ENCODE measurements around the gene RYR3.
"Not testable (repeated sequence)": the region's sequence is repeated elsewhere in the genome, so short reads cannot be mapped to it uniquely, and the experiment has no call there.

The RYR3 gene

GRCh38 chr15:33598382-33598781 is 287.6 kb downstream of the RYR3 start:
- not testable (repeated sequence) for DNase-seq

DNA sequence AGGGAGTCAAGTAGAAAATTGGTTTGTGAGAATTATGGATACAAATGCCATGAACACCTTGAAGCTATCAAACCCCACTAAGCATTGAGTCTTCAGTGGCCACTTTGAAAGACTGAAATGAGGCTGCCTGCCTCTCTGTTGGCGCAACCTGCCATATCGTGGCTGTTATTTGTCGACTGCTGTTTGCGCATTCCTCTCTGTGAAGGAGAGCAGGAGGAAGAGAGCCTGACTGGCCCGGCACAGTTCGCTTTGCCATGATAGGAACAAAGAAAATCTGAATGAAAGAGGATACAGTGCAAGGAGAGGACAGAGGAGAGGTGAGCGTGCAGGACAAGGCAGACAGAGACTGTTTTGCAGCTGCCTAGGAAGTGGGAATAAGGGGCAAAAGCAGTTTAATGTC is 289.4 kb downstream of the RYR3 start:
- no peak for DNase-seq

- no peak for DNase-seq
Observed at GRCh38 chr15:33601461-33601860, 290.7 kb downstream of the RYR3 start.

DNA sequence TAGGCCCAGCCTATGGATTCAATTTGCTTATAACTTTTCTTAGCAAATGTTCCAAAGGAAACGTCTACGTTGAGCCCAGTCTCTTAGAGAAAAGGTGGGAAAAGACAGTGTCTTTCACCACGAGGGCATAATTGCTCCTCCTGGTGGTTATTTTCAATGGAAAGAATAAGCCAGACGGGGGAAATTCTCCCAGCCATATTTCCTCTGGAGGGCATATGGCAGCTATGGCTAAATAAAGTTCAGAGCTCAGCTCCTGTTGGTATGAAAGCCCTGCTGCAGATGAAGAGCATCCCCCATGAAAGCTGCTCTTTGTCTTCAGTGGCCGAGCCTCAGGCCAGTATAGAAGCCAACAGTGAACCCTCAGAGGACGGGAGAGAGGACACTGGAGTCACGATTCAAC is 297.9 kb downstream of the RYR3 start:
- DNase-seq: no peak

DNA sequence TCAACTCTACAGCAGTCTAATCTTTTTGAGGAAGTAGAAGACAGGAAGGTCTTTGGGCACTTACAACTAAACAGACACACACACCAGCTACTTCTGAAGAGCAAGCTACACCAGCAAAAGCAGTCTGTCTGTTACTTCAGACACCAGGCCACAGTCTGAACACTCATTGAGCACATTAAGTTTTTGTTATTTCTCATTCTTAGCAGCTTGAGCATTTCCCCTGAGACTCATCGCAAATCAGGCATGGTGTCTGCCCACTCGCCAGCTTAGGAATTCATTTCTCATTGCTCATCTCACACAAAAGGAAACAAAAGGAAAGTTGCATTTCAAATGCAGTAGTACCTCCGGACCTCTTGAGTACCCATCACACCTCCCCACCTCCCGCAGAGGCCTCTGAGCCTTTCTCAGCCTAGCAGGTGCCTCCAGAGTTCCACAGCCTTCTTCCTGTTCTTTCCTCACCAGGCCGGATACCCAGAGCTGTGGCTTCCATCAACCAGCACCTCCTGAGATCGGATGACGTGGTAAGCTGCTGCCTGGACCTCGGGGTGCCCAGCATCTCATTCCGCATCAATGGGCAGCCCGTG is 302.0 kb downstream of the RYR3 start:
- no peak for DNase-seq

DNA sequence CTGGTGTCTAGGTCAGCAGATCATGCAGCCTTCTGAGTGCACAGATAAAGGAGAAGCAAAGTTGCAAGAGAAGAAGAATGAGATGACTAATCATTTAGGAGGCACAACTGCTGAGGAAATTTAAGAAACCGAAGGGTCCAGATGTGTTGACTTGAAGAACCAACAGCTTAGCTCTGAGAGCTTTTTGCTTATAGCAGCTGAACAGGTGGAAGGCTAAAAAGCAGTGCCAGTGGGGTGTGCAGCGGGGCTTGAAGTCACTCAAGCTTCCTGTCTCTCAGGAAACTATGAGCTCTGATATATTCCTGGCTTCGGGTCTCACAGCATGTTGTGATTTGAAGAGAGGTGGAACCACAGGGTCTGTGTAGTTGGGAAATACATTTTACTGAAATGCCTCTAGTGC is 305.7 kb downstream of the RYR3 start:
- no peak for DNase-seq

- no peak for DNase-seq
Observed at GRCh38 chr15:33618350-33618749, 307.6 kb downstream of the RYR3 start.

GRCh38 chr15:33621141-33621540 is 310.4 kb downstream of the RYR3 start:
- no peak for DNase-seq

- no peak for DNase-seq
Observed at GRCh38 chr15:33623010-33623409, 312.2 kb downstream of the RYR3 start.

DNA sequence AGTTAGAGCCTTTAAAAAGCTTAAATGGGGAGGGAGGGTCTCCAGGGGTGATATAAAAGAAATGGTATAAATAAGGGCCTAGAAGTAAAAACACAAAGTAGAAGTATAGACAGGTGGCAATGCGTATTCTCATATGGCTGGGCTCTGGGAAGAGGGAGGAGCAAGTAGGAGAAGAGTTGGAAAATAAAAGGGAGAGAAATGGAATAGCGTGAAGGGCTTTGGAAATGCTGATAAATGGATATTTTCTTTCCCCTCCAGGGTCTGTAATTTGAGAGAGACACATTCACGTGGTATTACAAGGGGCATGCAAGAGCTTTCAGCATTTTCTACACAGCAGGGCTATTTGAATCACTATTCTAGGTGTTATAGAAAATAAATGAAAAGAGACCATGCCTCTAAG is 313.7 kb downstream of the RYR3 start:
- DNase-seq: no peak

- no peak for DNase-seq
Observed at GRCh38 chr15:33629647-33630046, 318.9 kb downstream of the RYR3 start.

DNA sequence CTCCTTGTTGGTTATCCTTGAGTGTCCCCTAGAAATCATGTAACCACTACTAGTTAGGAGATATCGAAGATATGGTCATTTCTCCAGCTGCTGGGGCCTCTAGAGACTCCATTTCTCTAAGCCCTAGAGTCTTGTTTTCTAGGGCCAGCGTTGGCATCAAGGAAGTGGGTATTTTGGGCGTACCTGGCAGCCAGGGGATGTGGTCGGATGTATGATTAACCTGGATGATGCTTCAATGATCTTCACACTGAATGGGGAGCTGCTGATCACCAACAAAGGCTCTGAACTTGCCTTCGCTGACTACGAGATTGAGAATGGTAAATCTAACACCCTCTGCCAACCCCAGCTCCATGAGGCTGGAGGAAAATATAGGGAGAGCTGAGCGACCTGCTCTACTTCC is 325.5 kb downstream of the RYR3 start:
- no peak for DNase-seq

- no peak for DNase-seq
Observed at GRCh38 chr15:33636958-33637357, 326.2 kb downstream of the RYR3 start.

DNA sequence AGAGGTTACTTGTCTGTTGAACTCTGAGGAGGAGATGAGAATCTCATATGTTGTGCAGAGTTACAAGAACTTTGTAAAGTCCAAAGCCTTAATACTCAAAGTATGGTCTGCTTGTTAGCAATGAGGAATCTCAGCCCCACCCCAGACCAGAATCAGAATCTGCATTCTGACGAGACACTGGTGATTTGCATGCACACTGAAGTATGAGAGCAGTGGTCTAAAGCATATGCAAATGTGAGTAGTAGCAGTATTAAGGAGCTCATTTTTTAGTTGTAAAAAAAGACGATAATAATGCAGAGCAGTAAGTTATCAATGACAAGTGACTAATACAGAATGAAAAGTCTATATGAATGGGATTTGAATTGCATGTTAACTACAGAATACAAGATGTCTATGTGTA is 327.7 kb downstream of the RYR3 start:
- DNase-seq: no peak

DNA sequence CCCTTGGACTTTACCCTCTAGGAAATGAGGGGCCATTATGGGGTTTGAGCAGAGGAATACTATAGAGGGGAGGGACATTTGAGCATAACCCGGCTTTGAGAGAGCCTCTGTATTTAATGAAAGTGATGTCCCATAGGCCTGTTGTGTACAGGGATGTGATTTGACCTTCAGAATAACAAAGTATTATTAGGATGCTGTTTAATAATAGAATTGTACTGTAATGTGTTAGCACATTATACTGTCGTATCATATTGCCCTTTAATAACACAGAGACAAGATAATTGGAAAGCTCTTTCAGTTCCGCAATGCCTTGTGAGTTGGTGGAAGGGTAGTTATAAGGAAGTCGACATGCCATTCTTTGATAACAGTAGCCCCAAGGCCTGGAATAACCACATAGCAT is 328.3 kb downstream of the RYR3 start:
- no peak for DNase-seq

GRCh38 chr15:33639456-33639855 is 328.7 kb downstream of the RYR3 start:
- no peak for DNase-seq

DNA sequence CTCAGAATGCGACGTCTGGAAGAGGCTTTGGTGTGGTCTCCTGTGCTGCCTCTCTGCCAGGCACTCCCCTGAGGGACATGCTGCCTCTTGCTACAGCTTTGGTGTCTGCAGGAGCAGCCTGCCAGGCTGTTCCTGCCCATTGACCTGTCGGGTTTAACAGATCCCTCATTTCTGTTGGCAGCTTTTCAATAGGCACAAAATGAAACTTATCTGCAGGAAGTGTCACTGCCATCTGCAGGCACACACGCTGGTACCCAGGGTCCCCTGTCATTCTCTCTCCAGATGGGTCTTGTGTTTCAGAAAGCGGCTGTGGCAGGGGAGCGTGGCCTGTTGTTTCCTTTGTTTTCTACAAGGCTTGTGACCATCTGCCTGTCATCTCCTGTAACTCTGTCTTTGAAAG is 329.2 kb downstream of the RYR3 start:
- DNase-seq: no peak

GRCh38 chr15:33641069-33641468 is 330.3 kb downstream of the RYR3 start:
- no peak for DNase-seq

- DNase-seq: no peak
Observed at GRCh38 chr15:33644304-33644703, 333.5 kb downstream of the RYR3 start.

DNA sequence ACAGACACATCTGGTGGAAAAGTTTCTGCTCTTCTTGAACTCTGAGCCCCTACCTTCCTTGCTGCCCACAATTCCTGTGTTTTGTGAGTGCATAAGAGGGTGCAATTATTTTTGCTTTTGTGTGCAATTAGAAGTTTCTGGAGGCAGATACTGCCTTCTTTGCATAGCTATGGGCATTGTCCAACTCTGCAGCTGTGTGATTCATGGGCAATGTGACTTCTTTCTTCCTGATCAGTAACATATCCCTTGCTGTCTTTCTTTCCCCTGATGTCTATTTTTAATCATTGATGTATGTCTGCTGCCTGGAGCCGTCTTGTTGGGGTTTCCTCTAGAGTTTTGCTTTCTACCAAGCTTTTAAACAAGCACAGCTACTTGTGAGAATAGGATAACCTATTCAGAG is 336.0 kb downstream of the RYR3 start:
- DNase-seq: no peak

- DNase-seq: no peak
Observed at GRCh38 chr15:33649217-33649933, 338.6 kb downstream of the RYR3 start.

DNA sequence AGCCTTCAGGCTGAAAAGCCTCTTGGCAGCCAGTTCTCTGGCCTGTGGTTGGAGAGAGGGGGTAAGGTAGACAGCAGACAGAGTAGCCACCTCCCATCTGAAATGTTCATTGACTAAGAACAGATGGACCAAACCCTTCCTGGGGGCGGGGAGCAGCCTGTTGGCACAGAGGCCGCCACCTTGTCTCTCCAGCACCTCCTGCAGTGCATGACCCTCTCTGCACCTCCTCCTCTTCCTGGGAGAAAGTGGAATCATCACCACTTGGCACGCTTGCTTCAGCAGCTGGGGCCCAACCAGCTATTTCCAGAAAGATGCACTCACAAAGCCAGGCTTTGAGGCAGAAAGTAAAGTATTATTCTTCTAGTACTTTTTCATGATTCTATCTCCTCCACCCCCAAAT is 344.1 kb downstream of the RYR3 start:
- DNase-seq: no peak

GRCh38 chr15:33655488-33655887 is 344.7 kb downstream of the RYR3 start:
- DNase-seq: no peak

DNA sequence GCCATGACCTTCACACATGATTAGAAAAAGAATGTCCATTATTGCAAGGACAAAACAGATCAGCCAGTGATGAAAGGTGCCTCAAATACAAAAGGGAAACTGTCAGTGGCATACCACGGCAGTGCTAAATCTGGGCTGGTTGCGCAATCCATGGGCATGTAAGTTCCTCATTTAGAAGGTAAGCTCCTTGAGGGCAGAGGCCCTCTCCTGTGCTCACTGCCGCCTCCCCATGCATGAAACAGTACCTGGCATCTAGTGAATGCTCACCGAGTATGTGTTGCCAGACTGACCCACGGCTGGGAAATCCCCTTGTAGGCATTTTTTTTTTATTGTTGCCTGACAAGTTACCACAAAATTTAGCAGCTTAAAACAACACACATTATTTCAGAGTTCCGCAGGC is 345.4 kb downstream of the RYR3 start:
- no peak for DNase-seq

DNA sequence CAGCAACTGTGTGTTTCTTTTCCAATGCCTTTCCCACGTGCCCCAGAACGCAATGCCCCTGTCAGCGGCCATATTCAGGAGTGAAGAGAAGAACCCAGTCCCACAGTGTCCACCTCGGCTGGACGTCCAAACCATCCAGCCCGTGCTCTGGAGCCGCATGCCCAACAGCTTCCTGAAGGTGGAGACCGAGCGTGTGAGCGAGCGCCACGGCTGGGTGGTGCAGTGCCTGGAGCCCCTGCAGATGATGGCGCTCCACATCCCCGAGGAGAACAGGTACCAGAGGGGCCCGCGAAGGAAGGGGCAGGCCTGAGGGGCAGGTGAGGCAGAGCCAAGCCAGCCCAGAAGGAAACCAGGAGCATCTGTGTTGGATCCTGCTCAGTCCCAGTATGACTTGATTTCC is 349.4 kb downstream of the RYR3 start:
- DNase-seq: no peak

Data from GDM1 (cell line).